ENCODE measurements around the gene RBMS1. TPM values are rescaled to one million over a fixed set of nuclear protein-coding genes. Genes with fewer than 3 reads are reported as not detected.
"Not testable (repeated sequence)": the region's sequence is repeated elsewhere in the genome, so short reads cannot be mapped to it uniquely, and the experiment has no call there.

The RBMS1 gene
- total RNA-seq, 4 donors from 2014 or later: 26.3 to 52.5 (median 37.5) TPM

GRCh38 chr2:160368988-160369930, 124.3 kb downstream of the RBMS1 start:
- Histone ChIP-seq H3K27me3 (no peaks in the 10 kb centered on the region), H3K36me3 (peaks cover 0 to 29% (median 0%) of the 10 kb centered on the region in 3 donors), H3K27ac (peak overlapping the region in 2 of 4 donors; percentile 6 to 57), H3K4me3 (no peak overlapping the region), H3K9me3 (no peaks in the 10 kb centered on the region), H3K4me1 (peaks cover 8 to 98% (median 60%) of the 10 kb centered on the region in 3 donors)
- intact Hi-C loops (cut with DNase I): no loop called here
- DNase-seq: no peak
- TF ChIP-seq POLR2A (IDR thresholded peaks at IDR 0.05): no peak
- TF ChIP-seq, protein P1, sequence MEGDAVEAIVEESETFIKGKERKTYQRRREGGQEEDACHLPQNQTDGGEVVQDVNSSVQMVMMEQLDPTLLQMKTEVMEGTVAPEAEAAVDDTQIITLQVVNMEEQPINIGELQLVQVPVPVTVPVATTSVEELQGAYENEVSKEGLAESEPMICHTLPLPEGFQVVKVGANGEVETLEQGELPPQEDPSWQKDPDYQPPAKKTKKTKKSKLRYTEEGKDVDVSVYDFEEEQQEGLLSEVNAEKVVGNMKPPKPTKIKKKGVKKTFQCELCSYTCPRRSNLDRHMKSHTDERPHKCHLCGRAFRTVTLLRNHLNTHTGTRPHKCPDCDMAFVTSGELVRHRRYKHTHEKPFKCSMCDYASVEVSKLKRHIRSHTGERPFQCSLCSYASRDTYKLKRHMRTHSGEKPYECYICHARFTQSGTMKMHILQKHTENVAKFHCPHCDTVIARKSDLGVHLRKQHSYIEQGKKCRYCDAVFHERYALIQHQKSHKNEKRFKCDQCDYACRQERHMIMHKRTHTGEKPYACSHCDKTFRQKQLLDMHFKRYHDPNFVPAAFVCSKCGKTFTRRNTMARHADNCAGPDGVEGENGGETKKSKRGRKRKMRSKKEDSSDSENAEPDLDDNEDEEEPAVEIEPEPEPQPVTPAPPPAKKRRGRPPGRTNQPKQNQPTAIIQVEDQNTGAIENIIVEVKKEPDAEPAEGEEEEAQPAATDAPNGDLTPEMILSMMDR (IDR thresholded peaks at IDR 0.05): no peak
- WGBS, 2 donors: 76 to 82% methylated on average over 7 of the region's 7 CpGs

DNA sequence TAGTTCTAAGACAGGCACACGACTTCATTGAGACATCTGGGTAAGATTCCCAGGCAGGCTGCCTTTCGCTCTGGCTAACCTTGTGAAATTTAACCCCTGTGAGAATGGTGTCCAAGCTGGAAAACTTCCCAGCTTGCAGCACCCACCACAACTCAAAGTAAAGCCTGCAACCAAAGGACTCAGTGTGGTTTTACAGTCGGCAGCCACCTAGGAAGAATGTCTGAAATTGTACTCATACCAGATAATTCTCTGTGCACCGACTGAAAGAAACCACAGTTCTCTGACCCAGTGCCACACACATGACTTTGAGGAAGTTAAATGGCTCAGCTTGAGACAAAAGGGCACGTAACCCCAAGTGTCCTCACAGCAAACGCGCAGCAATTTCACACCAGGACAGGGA, 125.7 kb downstream of the RBMS1 start:
- Histone ChIP-seq H3K4me3 (no peak overlapping the region), H3K36me3 (peaks cover 0 to 41% (median 0%) of the 10 kb centered on the region in 3 donors), H3K4me1 (peaks cover 8 to 98% (median 49%) of the 10 kb centered on the region in 3 donors), H3K27me3 (no peaks in the 10 kb centered on the region), H3K27ac (peak overlapping the region in 1 of 4 donors; percentile 45), H3K9me3 (no peaks in the 10 kb centered on the region)
- DNase-seq: no peak
- TF ChIP-seq, protein P1 (IDR thresholded peaks at IDR 0.05): no peak
- TF ChIP-seq POLR2A (IDR thresholded peaks at IDR 0.05): no peak
- intact Hi-C loops (cut with DNase I): no loop called here
- WGBS, 2 donors: 45 to 74% methylated on average over 7 of the region's 7 CpGs

GRCh38 chr2:160367139-160367538, 126.5 kb downstream of the RBMS1 start:
- peaks cover 0 to 43% (median 0%) of the 10 kb centered on the region in 3 donors for H3K36me3 ChIP-seq
- H3K27ac ChIP-seq; H3K27me3 ChIP-seq; intact Hi-C loops (cut with DNase I); H3K4me3 ChIP-seq; H3K9me3 ChIP-seq; DNase-seq: not testable (repeated sequence)
- peaks cover under 1 to 93% (median 41%) of the 10 kb centered on the region in 3 donors for H3K4me1 ChIP-seq
- 63 to 64% methylated on average over 4 of the region's 4 CpGs for WGBS, 2 donors

DNA sequence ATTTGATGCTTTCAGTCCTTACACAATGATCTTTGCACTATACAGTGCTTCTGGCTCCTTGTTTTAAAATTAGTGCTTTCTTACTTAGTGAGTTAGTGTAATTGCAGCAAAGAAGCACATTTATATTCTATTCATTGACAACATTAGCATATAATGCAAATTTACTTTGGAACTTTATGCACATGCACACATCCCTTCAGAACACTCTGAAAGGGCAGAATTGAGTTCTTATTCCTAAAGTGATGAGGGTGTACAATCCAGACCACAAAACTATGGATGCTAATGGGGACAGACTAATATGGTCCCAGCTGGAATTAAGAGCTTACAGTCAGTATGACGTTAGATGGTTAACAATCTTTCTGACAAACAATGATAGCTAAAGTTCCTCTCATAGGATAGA, 127.1 kb downstream of the RBMS1 start:
- WGBS, 2 donors: 47 to 75% methylated on average over 1 of the region's 1 CpG
- H3K27me3 ChIP-seq: no peaks in the 10 kb centered on the region
- H3K36me3 ChIP-seq: peaks cover 0 to 43% (median 0%) of the 10 kb centered on the region in 3 donors
- intact Hi-C loops (cut with DNase I): no loop called here
- H3K4me1 ChIP-seq: peaks cover 0 to 86% (median 36%) of the 10 kb centered on the region in 3 donors
- TF ChIP-seq, protein P1 (IDR thresholded peaks at IDR 0.05): no peak
- no peak for TF ChIP-seq POLR2A (IDR thresholded peaks at IDR 0.05)
- H3K4me3 ChIP-seq: no peak overlapping the region
- peak overlapping the region in 1 of 4 donors; percentile 4 for H3K27ac ChIP-seq
- H3K9me3 ChIP-seq: no peaks in the 10 kb centered on the region
- DNase-seq: no peak

DNA sequence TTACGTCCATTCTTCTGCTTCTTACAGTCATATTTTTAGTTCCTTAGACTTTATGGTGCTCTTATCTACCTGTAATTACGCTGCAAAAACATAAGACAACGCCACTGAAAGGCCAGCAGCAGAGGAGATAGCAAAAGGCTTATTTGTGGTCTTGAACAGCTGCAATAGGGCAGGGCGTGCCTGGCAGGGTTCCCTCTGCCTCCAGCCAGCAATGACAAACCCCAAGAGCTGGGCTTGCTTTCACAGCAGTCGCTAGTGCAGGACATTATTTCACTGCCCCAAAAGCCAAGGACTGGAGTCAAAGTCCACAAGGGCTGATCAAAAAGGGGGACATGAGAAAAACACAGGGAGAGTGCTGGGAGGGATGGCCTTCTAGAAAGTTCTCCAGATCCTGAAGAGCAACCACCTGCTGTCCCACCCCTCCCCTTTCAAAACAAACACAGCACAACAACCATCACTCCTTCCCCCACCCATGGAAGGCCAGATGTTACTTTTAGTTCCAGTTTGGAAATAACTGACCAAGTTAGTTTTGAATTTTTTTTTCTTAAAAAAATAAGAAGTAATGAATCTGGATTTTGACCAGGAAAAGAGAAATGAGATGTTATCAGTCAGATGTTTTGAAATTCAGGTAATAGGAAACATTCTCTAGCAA, 127.8 kb downstream of the RBMS1 start:
- no peak for DNase-seq
- Histone ChIP-seq H3K36me3 (peaks cover 0 to 43% (median 0%) of the 10 kb centered on the region in 3 donors), H3K9me3 (no peaks in the 10 kb centered on the region), H3K4me3 (no peak overlapping the region), H3K27me3 (no peaks in the 10 kb centered on the region), H3K4me1 (peaks cover 0 to 80% (median 32%) of the 10 kb centered on the region in 3 donors), H3K27ac (peak overlapping the region in 3 of 4 donors; percentile 4 to 46 (median 9))
- TF ChIP-seq POLR2A (IDR thresholded peaks at IDR 0.05): no peak
- TF ChIP-seq, protein P1 (IDR thresholded peaks at IDR 0.05): no peak
- WGBS, 2 donors: 79 to 88% methylated on average over 4 of the region's 5 CpGs
- intact Hi-C loops (cut with DNase I): no loop called here

Measured in esophagus squamous epithelium (tissue), 5 donors.